MCF 10A (cell line): ENCODE measurements around the gene KLF13. TPM values are rescaled to one million over a fixed set of nuclear protein-coding genes. Genes with fewer than 3 reads are reported as not detected.
A peak's percentile ranks its signal among the peaks of the same experiment; 100 is the strongest.

Source experiments
- BruUV-seq: library from RNA; stranded (reverse); fragments of 400-500 nt; replicated peaks from 2 replicates; lab custom pipeline; 2021; lab: Mats Ljungman, UMichigan
- CTCF ChIA-PET: fragments of 300-600 bp; sonication (Branson Sonifier 250); formaldehyde crosslinking; extraction: SDS; loops from one replicate; lab custom pipeline; 2021; ENCODE audit warnings: antibody characterized with exemption, inconsistent platforms; lab: Yijun Ruan, JAX
- POLR2A ChIA-PET: fragments of 300-600, 350-650 bp; sonication (Branson Sonifier 250); formaldehyde crosslinking; extraction: SDS; loops from one replicate; lab custom pipeline; 2020; ENCODE audit warnings: antibody characterized with exemption, inconsistent platforms; lab: Yijun Ruan, JAX
- DNase-seq: peaks from one replicate; pipeline ENCODE4 v3.0.0-alpha.2; 2018; ENCODE audit not compliant: unreplicated experiment
- H3K27ac Mint-ChIP-seq: one replicate; pipeline ENCODE4 v1.8.0; 2022; ENCODE audit warnings: mild to moderate bottlenecking, low read depth, mixed read lengths; ENCODE audit not compliant: unreplicated experiment
- H3K27me3 Mint-ChIP-seq: one replicate; pipeline ENCODE4 v1.8.0; 2022; ENCODE audit warnings: mixed read lengths; ENCODE audit not compliant: insufficient read depth, unreplicated experiment
- H3K36me3 Mint-ChIP-seq: one replicate; pipeline ENCODE4 v1.8.0; 2022; ENCODE audit warnings: mild to moderate bottlenecking, moderate library complexity, mixed read lengths; ENCODE audit not compliant: insufficient read depth, unreplicated experiment
- H3K4me1 Mint-ChIP-seq: one replicate; pipeline ENCODE4 v1.8.0; 2022; ENCODE audit warnings: mixed read lengths; ENCODE audit not compliant: insufficient read depth, unreplicated experiment
- H3K4me3 Mint-ChIP-seq: one replicate; pipeline ENCODE4 v1.8.0; 2022; ENCODE audit warnings: mild to moderate bottlenecking, moderate library complexity, mixed read lengths; ENCODE audit not compliant: unreplicated experiment
- H3K9me3 Mint-ChIP-seq: one replicate; pipeline ENCODE4 v1.8.0; 2022; ENCODE audit warnings: mixed read lengths; ENCODE audit not compliant: unreplicated experiment
- intact Hi-C: fragments of 100-400 bp; cut with micrococcal nuclease; formaldehyde crosslinking; loops from 2 replicates; pipeline ENCODE4 v1.14.1; 2022
- total RNA-seq: library from RNA; stranded (reverse); gene quantifications from 2 replicates; pipeline ENCODE4 v1.2.3, GENCODE V29; 2022
- TF ChIP-seq, protein P1 (sequence below): fragments of 200-600 bp; IDR thresholded peaks from one replicate; pipeline ENCODE4 v1.8.0; 2022; ENCODE audit warnings: antibody characterized with exemption, mild to moderate bottlenecking; ENCODE audit not compliant: unreplicated experiment

Gene KLF13
- total RNA-seq, 1 experiment from 2014 or later, result 83.1 TPM

DNA sequence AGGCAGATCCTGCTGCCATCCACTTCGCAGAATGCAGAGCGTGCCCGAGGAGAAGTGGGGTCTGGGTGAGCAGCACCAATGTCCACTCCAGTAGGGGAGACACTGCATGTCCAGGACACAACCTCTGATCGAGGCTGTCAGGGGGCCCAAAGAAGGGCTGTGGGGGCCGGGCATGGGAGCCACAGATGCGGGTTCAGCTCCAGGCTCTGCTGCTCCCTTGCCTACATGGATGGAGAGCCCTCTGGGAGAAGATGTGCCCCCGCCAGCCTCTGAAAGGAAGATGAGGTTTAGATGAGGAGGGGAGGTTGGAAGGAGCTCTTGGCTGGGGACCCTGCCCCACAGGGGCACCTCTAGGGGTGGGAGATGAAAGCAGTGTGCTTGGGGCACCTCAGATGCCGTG is 75.4 kb downstream of the KLF13 start:
- Mint-ChIP-seq H3K27me3 (no peaks in the 10 kb centered on the region), H3K9me3 (peaks cover 5% of the 10 kb centered on the region), H3K36me3 (no peaks in the 10 kb centered on the region), H3K4me1 (peaks cover 29% of the 10 kb centered on the region), H3K27ac (no peak overlapping the region), H3K4me3 (no peak overlapping the region)
- DNase-seq, result no peak
- BruUV-seq, result no TSS peak
- CTCF ChIA-PET, result interaction anchor here (0.5 to 1.5 kb wide), 2 partner anchors 57 to 87 kb away, joined by 3 read pairs; no protein-coding TSS in a partner anchor
- TF ChIP-seq, protein P1, sequence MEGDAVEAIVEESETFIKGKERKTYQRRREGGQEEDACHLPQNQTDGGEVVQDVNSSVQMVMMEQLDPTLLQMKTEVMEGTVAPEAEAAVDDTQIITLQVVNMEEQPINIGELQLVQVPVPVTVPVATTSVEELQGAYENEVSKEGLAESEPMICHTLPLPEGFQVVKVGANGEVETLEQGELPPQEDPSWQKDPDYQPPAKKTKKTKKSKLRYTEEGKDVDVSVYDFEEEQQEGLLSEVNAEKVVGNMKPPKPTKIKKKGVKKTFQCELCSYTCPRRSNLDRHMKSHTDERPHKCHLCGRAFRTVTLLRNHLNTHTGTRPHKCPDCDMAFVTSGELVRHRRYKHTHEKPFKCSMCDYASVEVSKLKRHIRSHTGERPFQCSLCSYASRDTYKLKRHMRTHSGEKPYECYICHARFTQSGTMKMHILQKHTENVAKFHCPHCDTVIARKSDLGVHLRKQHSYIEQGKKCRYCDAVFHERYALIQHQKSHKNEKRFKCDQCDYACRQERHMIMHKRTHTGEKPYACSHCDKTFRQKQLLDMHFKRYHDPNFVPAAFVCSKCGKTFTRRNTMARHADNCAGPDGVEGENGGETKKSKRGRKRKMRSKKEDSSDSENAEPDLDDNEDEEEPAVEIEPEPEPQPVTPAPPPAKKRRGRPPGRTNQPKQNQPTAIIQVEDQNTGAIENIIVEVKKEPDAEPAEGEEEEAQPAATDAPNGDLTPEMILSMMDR, result no peak
- POLR2A ChIA-PET, result no interaction called here
- intact Hi-C loops, result no loop called here

DNA sequence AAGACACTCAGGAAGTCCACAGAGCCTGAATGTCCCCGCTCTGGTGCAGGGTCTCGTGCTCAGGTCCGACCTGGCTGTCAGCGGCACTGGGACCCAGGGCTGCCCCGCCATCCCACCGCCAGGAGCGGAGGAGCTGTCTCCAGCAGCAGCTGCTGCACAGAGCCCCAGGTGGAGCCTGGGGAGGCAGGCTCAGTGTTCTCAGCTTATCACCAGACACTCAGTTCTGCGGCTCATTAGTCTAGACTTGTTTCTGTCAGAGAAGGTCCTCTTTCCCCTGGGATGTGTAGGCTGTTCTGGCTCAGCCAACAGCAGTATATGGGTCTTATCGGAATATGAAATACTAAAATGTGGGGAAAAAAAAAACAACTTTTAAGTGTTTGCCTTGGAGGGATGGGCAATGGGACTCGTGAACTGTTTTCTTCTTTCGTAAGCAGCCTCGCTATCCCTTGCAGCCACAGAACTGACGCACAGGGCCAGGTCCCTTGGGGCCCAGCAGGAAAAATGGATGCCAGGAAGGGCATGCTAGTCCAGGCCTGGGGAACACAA is 75.9 kb downstream of the KLF13 start:
- peaks cover 5% of the 10 kb centered on the region for H3K9me3 Mint-ChIP-seq
- H3K4me1 Mint-ChIP-seq, result peaks cover 26% of the 10 kb centered on the region
- POLR2A ChIA-PET, result no interaction called here
- H3K4me3 Mint-ChIP-seq, result no peak overlapping the region
- CTCF ChIA-PET, result interaction anchor here (1.2 to 1.5 kb wide), 2 partner anchors 37 to 86 kb away, joined by 3 read pairs; no protein-coding TSS in a partner anchor
- no peaks in the 10 kb centered on the region for H3K27me3 Mint-ChIP-seq
- intact Hi-C loops, result no loop called here
- TF ChIP-seq, protein P1, result no peak
- no peaks in the 10 kb centered on the region for H3K36me3 Mint-ChIP-seq
- H3K27ac Mint-ChIP-seq, result no peak overlapping the region
- DNase-seq, result peak; percentile 29
- BruUV-seq, result no TSS peak

DNA sequence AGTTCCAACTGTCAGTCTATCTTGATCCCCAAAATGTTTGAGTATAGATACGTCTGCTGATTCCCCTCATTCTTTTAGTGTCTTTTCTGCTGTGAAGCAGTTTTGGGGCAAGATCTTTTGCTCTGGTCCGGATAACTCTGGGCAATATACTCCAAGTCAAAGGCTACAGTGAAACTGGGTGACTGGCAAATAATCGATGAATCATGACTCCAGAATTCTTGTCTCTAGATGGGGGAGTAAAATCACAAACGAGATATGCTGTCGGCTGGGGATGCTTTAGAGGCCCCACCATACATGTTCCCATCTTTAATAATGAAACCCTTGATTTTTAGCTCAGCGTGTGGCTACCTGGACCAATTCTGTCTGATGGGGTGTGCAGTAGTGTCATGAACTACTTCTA is 76.5 kb downstream of the KLF13 start:
- H3K36me3 Mint-ChIP-seq, result no peaks in the 10 kb centered on the region
- TF ChIP-seq, protein P1, result no peak
- intact Hi-C loops, result no loop called here
- peaks cover 21% of the 10 kb centered on the region for H3K4me1 Mint-ChIP-seq
- no peak overlapping the region for H3K4me3 Mint-ChIP-seq
- H3K9me3 Mint-ChIP-seq, result peaks cover 5% of the 10 kb centered on the region
- H3K27me3 Mint-ChIP-seq, result no peaks in the 10 kb centered on the region
- ChIA-PET CTCF (interaction anchor here (0.7 to 1.2 kb wide), 2 partner anchors 37 to 85 kb away, joined by 3 read pairs; no protein-coding TSS in a partner anchor), POLR2A (no interaction called here)
- BruUV-seq, result no TSS peak
- DNase-seq, result no peak
- no peak overlapping the region for H3K27ac Mint-ChIP-seq

DNA sequence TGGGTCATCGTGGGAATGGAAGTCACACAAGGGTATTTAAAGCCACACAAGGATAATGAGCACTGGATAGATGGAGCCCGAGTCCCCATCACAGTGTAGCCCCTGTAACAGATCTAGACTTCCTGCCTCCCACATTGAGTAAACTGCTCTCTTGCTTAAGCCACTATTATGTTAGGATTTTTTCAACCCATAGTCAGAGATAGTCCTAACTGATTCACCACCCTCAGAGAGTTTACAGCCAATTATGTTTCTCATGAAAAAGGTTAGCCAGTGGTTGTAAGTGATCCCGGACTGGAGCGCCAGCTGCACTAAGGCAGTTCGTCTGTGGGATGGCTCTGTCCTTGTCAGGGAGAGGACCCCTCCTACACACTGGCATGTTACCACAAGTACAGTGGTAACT is 77.0 kb downstream of the KLF13 start:
- ChIA-PET CTCF (interaction anchor here (0.7 to 1.2 kb wide), 3 partner anchors 30 to 84 kb away, joined by 3 read pairs; no protein-coding TSS in a partner anchor), POLR2A (no interaction called here)
- Mint-ChIP-seq H3K4me3 (no peak overlapping the region), H3K4me1 (peaks cover 19% of the 10 kb centered on the region), H3K9me3 (peaks cover 8% of the 10 kb centered on the region), H3K27me3 (no peaks in the 10 kb centered on the region), H3K27ac (no peak overlapping the region), H3K36me3 (no peaks in the 10 kb centered on the region)
- DNase-seq, result no peak
- no TSS peak for BruUV-seq
- intact Hi-C loops, result no loop called here
- TF ChIP-seq, protein P1, result no peak
